NCI-H1105 treated with DMSO at 0.1 percent for 48 hours (cell line): Measurements from ENCODE around the gene SMOC2.

Experiments used
- DNase-seq: peaks from one replicate; lab custom pipeline; 2025; lab: John Stamatoyannopoulos, UW

Gene SMOC2

GRCh38 chr6:168415098-168415992 is 25.6 kb upstream of the SMOC2 start:
- no peak for DNase-seq

GRCh38 chr6:168415993-168416530 is 24.9 kb upstream of the SMOC2 start:
- no peak for DNase-seq

GRCh38 chr6:168416531-168416930 is 24.5 kb upstream of the SMOC2 start:
- DNase-seq: no peak

GRCh38 chr6:168417191-168417590 is 23.8 kb upstream of the SMOC2 start:
- peak; percentile 22 for DNase-seq

GRCh38 chr6:168417679-168418557 is 23.1 kb upstream of the SMOC2 start:
- DNase-seq: no peak

GRCh38 chr6:168418711-168419121 is 22.3 kb upstream of the SMOC2 start:
- DNase-seq: no peak

- no peak for DNase-seq
These were observed 21.4 kb upstream of the SMOC2 start for GRCh38 chr6:168419569-168419968.

GRCh38 chr6:168420084-168420483 is 20.9 kb upstream of the SMOC2 start:
- no peak for DNase-seq

- DNase-seq: no peak
These were observed 20.3 kb upstream of the SMOC2 start for GRCh38 chr6:168420706-168421105.

GRCh38 chr6:168427184-168427583 is 13.8 kb upstream of the SMOC2 start:
- no peak for DNase-seq

- no peak for DNase-seq
These were observed 12.7 kb upstream of the SMOC2 start for GRCh38 chr6:168428052-168428826.

GRCh38 chr6:168428863-168429262 is 12.1 kb upstream of the SMOC2 start:
- no peak for DNase-seq

GRCh38 chr6:168432196-168432595 is 8.8 kb upstream of the SMOC2 start:
- no peak for DNase-seq

- no peak for DNase-seq
These were observed 7.1 kb upstream of the SMOC2 start for GRCh38 chr6:168433898-168434297.

GRCh38 chr6:168434505-168434904 is 6.5 kb upstream of the SMOC2 start:
- no peak for DNase-seq

- DNase-seq: no peak
These were observed 3.2 kb upstream of the SMOC2 start for GRCh38 chr6:168437751-168438150.

GRCh38 chr6:168438783-168439520 is 2.0 kb upstream of the SMOC2 start:
- no peak for DNase-seq

- DNase-seq: no peak
These were observed 1.1 kb upstream of the SMOC2 start for GRCh38 chr6:168439794-168440450.

- no peak for DNase-seq
These were observed 729 bp downstream of the SMOC2 start for GRCh38 chr6:168441434-168442391.
